K562 (cell line): Measurements from ENCODE around the gene ROBO1. TPM values are rescaled to one million over a fixed set of nuclear protein-coding genes. Genes with fewer than 3 reads are reported as not detected.

ENCODE experiments used
- ATAC-seq: fragments of 200-7000 bp; cut with Tn5 transposase; 3 replicates; pipeline ENCODE4 v1.9.1; 2020; ENCODE audit warnings: moderate library complexity
- BruUV-seq: library from RNA; stranded (reverse); fragments of 400-500 nt; replicated peaks from 2 replicates; lab custom pipeline; 2021; lab: Mats Ljungman, UMichigan
- CTCF ChIA-PET: fragments of 300-600 bp; formaldehyde crosslinking; extraction: SDS; loops from one replicate; lab custom pipeline; 2021; ENCODE audit warnings: low intra/inter-chr PET ratio; lab: Yijun Ruan, JAX
- POLR2A ChIA-PET: fragments of 300-600, 350-650 bp; sonication (Branson Sonifier 250); formaldehyde crosslinking; extraction: SDS; loops from one replicate; lab custom pipeline; 2021; ENCODE audit warnings: antibody characterized with exemption, inconsistent platforms; lab: Yijun Ruan, JAX
- DNase-seq, 4 experiments: peaks; one replicate each; pipeline versions ENCODE4 v3.0.0 to v3.0.0-alpha.2; 2011 to 2018; ENCODE audit warnings: low spot score in 3 of 4, mixed read lengths in 3 of 4; ENCODE audit errors: extremely low read depth in 1 of 4
- FAIRE-seq: peaks from 2 replicates; lab custom pipeline; 2011; peaks lifted over from hg19 to GRCh38; lab: Jason Lieb, UNC
- H2AFZ ChIP-seq: 2 replicates; pipeline ENCODE4 v1.6.0; 2011; ENCODE audit warnings: low read depth, low read length, control low read depth, inconsistent platforms
- H3K27ac ChIP-seq: fragments of 200-600 bp; 3 replicates; pipeline ENCODE4 v1.8.0; 2011; ENCODE audit warnings: low read depth, mild to moderate bottlenecking, control low read depth, inconsistent platforms, low read length, moderate library complexity, mixed read lengths; ENCODE audit errors: extremely low read depth
- H3K27me3 ChIP-seq, 2 experiments: fragments of 300-600 bp in 1 of 2; 2 replicates in 1 of 2; 3 replicates in 1 of 2; pipeline versions ENCODE4 v1.6.0 to v1.8.0; 2011; ENCODE audit warnings: inconsistent platforms in 2 of 2, low read length in 2 of 2, mild to moderate bottlenecking in 1 of 2, mixed read lengths in 1 of 2, moderate library complexity in 1 of 2; ENCODE audit not compliant: control insufficient read depth in 2 of 2, insufficient read depth in 2 of 2
- H3K36me3 ChIP-seq: fragments of 300-600 bp; 3 replicates; pipeline ENCODE4 v1.8.0; 2011; ENCODE audit warnings: mild to moderate bottlenecking, low read length, inconsistent platforms; ENCODE audit not compliant: control insufficient read depth, insufficient read depth
- H3K4me1 ChIP-seq, 2 experiments: fragments of 200-600 bp in 1 of 2; replicated peaks in 1 of 2; 2 replicates in 1 of 2; 3 replicates in 1 of 2; pipeline versions ENCODE4 v1.5.1 to v1.8.0; 2011; ENCODE audit warnings: inconsistent platforms in 2 of 2, low read length in 2 of 2, mild to moderate bottlenecking in 1 of 2, mixed read lengths in 1 of 2, moderate library complexity in 1 of 2; ENCODE audit not compliant: control insufficient read depth in 2 of 2, insufficient read depth in 2 of 2
- H3K4me2 ChIP-seq: 2 replicates; pipeline ENCODE4 v1.6.1; 2011; ENCODE audit warnings: low read length, control low read depth, inconsistent platforms, mixed read lengths; ENCODE audit not compliant: insufficient read depth
- H3K4me3 ChIP-seq: fragments of 200-600 bp; sonication (generic), shearing (Covaris generic); 2 replicates; pipeline ENCODE4 v1.5.1; 2016; ENCODE audit warnings: control low read depth, inconsistent platforms
- H3K79me2 ChIP-seq: fragments of 200-600 bp; 3 replicates; pipeline ENCODE4 v1.8.0; 2011; ENCODE audit warnings: low read length, inconsistent platforms; ENCODE audit not compliant: control insufficient read depth, insufficient read depth
- H3K9ac ChIP-seq, 2 experiments: 2 replicates each; pipeline versions ENCODE4 v1.6.0 to v1.6.1; 2011; ENCODE audit warnings: low read depth in 2 of 2, low read length in 2 of 2, control low read depth in 1 of 2, inconsistent platforms in 1 of 2, mild to moderate bottlenecking in 1 of 2, mixed read lengths in 1 of 2; ENCODE audit not compliant: insufficient read depth in 1 of 2
- H3K9me1 ChIP-seq: one replicate; pipeline ENCODE4 v1.6.0; 2011; ENCODE audit warnings: inconsistent platforms, mild to moderate bottlenecking, low read length, moderate library complexity; ENCODE audit not compliant: control insufficient read depth, insufficient read depth
- H3K9me3 ChIP-seq: replicated peaks from 2 replicates; pipeline ENCODE4 v1.5.1; 2011; ENCODE audit warnings: low read depth, low read length, inconsistent platforms; ENCODE audit not compliant: control insufficient read depth, insufficient read depth
- H4K20me1 ChIP-seq: replicated peaks from 2 replicates; pipeline ENCODE4 v1.6.1; 2011; ENCODE audit warnings: low read length, inconsistent platforms, mixed read lengths; ENCODE audit not compliant: control insufficient read depth, insufficient read depth
- FOXK1 ChIP-seq: sonication (generic); formaldehyde crosslinking; IDR thresholded peaks from 2 replicates; pipeline ENCODE4 v1.8.0; 2022; ENCODE audit warnings: missing genetic modification reagents, mild to moderate bottlenecking, borderline replicate concordance
- NCOA2 ChIP-seq, 2 experiments: fragments of 450-650 bp; IDR thresholded peaks; 2 replicates each; pipeline ENCODE4 v1.6.1; 2018; ENCODE audit warnings: mild to moderate bottlenecking in 2 of 2, moderate library complexity in 1 of 2; ENCODE audit not compliant: partially characterized antibody in 2 of 2
- RAD51 ChIP-seq: fragments of 450-650 bp; IDR thresholded peaks from 2 replicates; pipeline ENCODE4 v1.7.1; 2016; ENCODE audit warnings: low read depth, mild to moderate bottlenecking, borderline replicate concordance
- RFX5 ChIP-seq: IDR thresholded peaks from 2 replicates; pipeline ENCODE4 v1.6.1; 2011; ENCODE audit warnings: low read depth, mild to moderate bottlenecking, improper control_type of control experiment, low read length
- SRSF7 ChIP-seq: fragments of 200-400 bp; formaldehyde crosslinking; optimal IDR thresholded peaks from 2 replicates; pipeline ENCODE3; 2017; ENCODE audit warnings: mild to moderate bottlenecking, low read depth, low read length
- ZNF174 ChIP-seq: fragments of 250-450 bp; sonication (Bioruptor Pico); IDR thresholded peaks from 2 replicates; pipeline ENCODE4 v1.4.0; 2020; ENCODE audit warnings: mild to moderate bottlenecking
- WGBS: fragments of 100-300 bp; shearing (Covaris generic); methylation state at CpG from one replicate; pipeline ENCODE4 v1.1.6; 2016; ENCODE audit warnings: low coverage, mixed read lengths; ENCODE audit not compliant: insufficient coverage; ENCODE audit errors: missing lambda C conversion rate; 5-methylcytosine and 5-hydroxymethylcytosine counted together
- in situ Hi-C: fragments of 300-500 bp; cut with MboI; formaldehyde crosslinking; loops from 4 replicates; pipeline ENCODE4 v1.15.0; 2018; ENCODE audit warnings: inconsistent platforms, mixed read lengths
- intact Hi-C: fragments of 100-400 bp; cut with micrococcal nuclease; formaldehyde crosslinking; loops from 2 replicates; pipeline ENCODE4 v1.14.2; 2022
- polyA plus RNA-seq, 8 experiments: library from polyadenylated mRNA; depleted of rRNA in 4 of 8; stranded (reverse) in 5 of 8; unstranded in 3 of 8; fragments of >200 nt; fragmentation: Nextera tagmentation in 2 of 8; fragmentation: Illumina TruSeq in 1 of 8; extraction: Ambion mirVana in 2 of 8; extraction: Trizol in 1 of 8; gene quantifications; 2 replicates each; pipeline versions ENCODE4 v1.2.1 to v1.2.3, GENCODE V29; 2011 to 2014; ENCODE audit warnings: inconsistent platforms in 1 of 8, missing spikeins in 1 of 8
- total RNA-seq, 7 experiments: library from RNA; depleted of rRNA in 6 of 7; stranded (reverse); fragments of >200 nt in 6 of 7; fragmentation: Illumina TruSeq in 2 of 7; extraction: Trizol in 2 of 7; gene quantifications; 2 replicates each; pipeline versions ENCODE4 v1.2.1 to v1.2.3, GENCODE V29; 2011 to 2021; ENCODE audit warnings: low replicate concordance in 1 of 7
- TF ChIP-seq, protein P1 (sequence below): fragments of 250-450 bp; sonication (Bioruptor Pico); IDR thresholded peaks from 2 replicates; pipeline ENCODE4 v1.8.0; 2021; ENCODE audit warnings: moderate library complexity, mild to moderate bottlenecking, inconsistent platforms
- TF ChIP-seq, protein P2 (sequence below): sonication (generic); formaldehyde crosslinking; IDR thresholded peaks from 2 replicates; pipeline ENCODE4 v1.8.1; 2023; ENCODE audit warnings: mild to moderate bottlenecking, missing genetic modification reagents
- TF ChIP-seq, protein P3 (sequence below): fragments of 450-650 bp; IDR thresholded peaks from 2 replicates; pipeline ENCODE4 v1.6.1; 2014; ENCODE audit warnings: low read depth, mild to moderate bottlenecking, moderate library complexity, borderline replicate concordance
- TF ChIP-seq, protein P4 (sequence below): sonication (generic); formaldehyde crosslinking; IDR thresholded peaks from 2 replicates; pipeline ENCODE4 v1.8.1; 2023; ENCODE audit warnings: mild to moderate bottlenecking, missing genetic modification reagents

The ROBO1 gene
- total and polyA plus RNA-seq, 9 of the 15 experiments (the other 6 are each of a cell fraction or from before 2014, with no cell fraction given): 0.01 to 0.53 (median 0.17) TPM; not detected in 5

DNA sequence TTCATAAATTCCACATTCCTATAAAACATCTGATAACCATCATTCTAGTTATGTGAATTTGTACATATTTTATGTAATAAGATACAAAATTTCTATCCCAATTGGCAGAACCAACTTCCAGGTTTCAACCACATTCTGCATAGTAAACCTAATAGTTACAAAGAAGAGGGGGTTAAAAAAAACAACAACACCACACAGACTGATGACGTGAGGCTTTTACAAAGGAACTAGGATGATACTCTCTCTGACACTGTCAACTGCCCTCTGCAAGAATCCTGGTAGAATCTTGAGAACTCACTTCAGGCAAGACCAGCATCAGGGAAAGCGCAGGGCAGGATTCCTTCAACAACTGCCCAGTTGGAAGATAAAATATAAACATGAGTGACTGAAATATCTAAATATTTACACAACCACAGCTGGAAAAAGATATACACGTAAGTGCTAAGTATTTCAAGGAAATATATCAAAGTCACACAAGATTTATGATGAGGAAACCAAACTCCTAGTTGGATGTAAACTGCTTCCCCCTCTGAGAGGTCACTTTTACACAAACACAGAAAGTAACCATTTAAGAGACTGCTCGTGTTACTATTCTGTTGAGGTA, 816.4 kb downstream of the ROBO1 start:
- BruUV-seq: no TSS peak
- DNase-seq: no peak
- H3K4me2 ChIP-seq: no peak overlapping the region

DNA sequence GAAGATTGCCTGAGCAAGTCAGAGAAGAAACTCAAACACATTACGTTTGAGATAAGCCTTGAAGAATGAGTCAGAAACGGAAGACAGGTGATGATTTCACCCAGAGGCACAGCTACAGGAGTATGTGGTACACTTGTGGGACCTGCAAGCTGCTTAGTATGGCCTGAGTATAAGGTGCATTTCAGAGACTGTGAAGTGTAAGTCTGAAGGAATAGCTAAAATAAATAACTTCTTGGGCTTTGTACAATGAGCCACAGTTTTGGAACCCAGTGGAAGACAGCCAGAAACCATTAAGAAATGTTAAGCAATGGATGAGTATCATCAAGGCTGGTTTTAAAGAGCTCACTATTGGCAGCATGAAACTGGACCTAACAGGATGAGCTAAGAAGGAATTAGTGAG, 826.2 kb downstream of the ROBO1 start:
- ChIA-PET POLR2A (no interaction called here), CTCF (no interaction called here)
- H3K79me2 ChIP-seq: no peaks in the 10 kb centered on the region
- no peak for ATAC-seq
- in situ Hi-C loops: no loop called here
- no peaks in the 10 kb centered on the region for H4K20me1 ChIP-seq
- H3K36me3 ChIP-seq: no peaks in the 10 kb centered on the region
- H3K4me2 ChIP-seq: no peak overlapping the region
- DNase-seq: no peak
- H3K27ac ChIP-seq: no peak overlapping the region
- no peaks in the 10 kb centered on the region for H3K9me1 ChIP-seq
- FAIRE-seq: no peak
- no TSS peak for BruUV-seq
- no peaks in the 10 kb centered on the region; the same call in 1 of the 2 replicates for H3K9me3 ChIP-seq
- no peak overlapping the region for H3K4me3 ChIP-seq
- no peaks in the 10 kb centered on the region for H3K27me3 ChIP-seq
- H3K9ac ChIP-seq: no peak overlapping the region
- no peak overlapping the region for H2AFZ ChIP-seq
- no peaks in the 10 kb centered on the region for H3K4me1 ChIP-seq
- intact Hi-C loops: no loop called here
- 0% methylated on average over 2 of the region's 2 CpGs for WGBS
- TF ChIP-seq FOXK1 (CRISPR knock-in tag): no peak
- TF ChIP-seq, protein P1, sequence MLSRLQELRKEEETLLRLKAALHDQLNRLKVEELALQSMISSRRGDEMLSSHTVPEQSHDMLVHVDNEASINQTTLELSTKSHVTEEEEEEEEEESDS (CRISPR knock-in tag): no peak
- TF ChIP-seq, protein P2, sequence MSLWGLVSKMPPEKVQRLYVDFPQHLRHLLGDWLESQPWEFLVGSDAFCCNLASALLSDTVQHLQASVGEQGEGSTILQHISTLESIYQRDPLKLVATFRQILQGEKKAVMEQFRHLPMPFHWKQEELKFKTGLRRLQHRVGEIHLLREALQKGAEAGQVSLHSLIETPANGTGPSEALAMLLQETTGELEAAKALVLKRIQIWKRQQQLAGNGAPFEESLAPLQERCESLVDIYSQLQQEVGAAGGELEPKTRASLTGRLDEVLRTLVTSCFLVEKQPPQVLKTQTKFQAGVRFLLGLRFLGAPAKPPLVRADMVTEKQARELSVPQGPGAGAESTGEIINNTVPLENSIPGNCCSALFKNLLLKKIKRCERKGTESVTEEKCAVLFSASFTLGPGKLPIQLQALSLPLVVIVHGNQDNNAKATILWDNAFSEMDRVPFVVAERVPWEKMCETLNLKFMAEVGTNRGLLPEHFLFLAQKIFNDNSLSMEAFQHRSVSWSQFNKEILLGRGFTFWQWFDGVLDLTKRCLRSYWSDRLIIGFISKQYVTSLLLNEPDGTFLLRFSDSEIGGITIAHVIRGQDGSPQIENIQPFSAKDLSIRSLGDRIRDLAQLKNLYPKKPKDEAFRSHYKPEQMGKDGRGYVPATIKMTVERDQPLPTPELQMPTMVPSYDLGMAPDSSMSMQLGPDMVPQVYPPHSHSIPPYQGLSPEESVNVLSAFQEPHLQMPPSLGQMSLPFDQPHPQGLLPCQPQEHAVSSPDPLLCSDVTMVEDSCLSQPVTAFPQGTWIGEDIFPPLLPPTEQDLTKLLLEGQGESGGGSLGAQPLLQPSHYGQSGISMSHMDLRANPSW: no peak
- no peak for TF ChIP-seq NCOA2 (IDR thresholded peaks at IDR 0.05; ENCODE audit: partially characterized antibody in 2 of 2)
- TF ChIP-seq, protein P3, sequence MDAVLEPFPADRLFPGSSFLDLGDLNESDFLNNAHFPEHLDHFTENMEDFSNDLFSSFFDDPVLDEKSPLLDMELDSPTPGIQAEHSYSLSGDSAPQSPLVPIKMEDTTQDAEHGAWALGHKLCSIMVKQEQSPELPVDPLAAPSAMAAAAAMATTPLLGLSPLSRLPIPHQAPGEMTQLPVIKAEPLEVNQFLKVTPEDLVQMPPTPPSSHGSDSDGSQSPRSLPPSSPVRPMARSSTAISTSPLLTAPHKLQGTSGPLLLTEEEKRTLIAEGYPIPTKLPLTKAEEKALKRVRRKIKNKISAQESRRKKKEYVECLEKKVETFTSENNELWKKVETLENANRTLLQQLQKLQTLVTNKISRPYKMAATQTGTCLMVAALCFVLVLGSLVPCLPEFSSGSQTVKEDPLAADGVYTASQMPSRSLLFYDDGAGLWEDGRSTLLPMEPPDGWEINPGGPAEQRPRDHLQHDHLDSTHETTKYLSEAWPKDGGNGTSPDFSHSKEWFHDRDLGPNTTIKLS: no peak
- TF ChIP-seq, protein P4, sequence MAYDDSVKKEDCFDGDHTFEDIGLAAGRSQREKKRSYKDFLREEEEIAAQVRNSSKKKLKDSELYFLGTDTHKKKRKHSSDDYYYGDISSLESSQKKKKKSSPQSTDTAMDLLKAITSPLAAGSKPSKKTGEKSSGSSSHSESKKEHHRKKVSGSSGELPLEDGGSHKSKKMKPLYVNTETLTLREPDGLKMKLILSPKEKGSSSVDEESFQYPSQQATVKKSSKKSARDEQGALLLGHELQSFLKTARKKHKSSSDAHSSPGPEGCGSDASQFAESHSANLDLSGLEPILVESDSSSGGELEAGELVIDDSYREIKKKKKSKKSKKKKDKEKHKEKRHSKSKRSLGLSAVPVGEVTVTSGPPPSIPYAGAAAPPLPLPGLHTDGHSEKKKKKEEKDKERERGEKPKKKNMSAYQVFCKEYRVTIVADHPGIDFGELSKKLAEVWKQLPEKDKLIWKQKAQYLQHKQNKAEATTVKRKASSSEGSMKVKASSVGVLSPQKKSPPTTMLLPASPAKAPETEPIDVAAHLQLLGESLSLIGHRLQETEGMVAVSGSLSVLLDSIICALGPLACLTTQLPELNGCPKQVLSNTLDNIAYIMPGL: no peak
- no peak for TF ChIP-seq RAD51

More for the DNA sequence above, 816.4 kb downstream of the ROBO1 start:
- H3K4me3 ChIP-seq: no peak overlapping the region
- no peaks in the 10 kb centered on the region for H4K20me1 ChIP-seq
- H3K9ac ChIP-seq: no peak overlapping the region
- no peaks in the 10 kb centered on the region for H3K27me3 ChIP-seq
- intact Hi-C loops (no loop called here), in situ Hi-C loops (no loop called here)
- ChIA-PET CTCF (no interaction called here), POLR2A (no interaction called here)
- H3K27ac ChIP-seq: no peak overlapping the region
- no peaks in the 10 kb centered on the region for H3K79me2 ChIP-seq
- H3K9me3 ChIP-seq: no peaks in the 10 kb centered on the region
- no peak for TF ChIP-seq SRSF7
- no peak for TF ChIP-seq RFX5
- no peak for TF ChIP-seq ZNF174 (CRISPR knock-in tag)
- no peaks in the 10 kb centered on the region for H3K9me1 ChIP-seq
- H2AFZ ChIP-seq: no peak overlapping the region
- FAIRE-seq (no peak), ATAC-seq (no peak)
- no peaks in the 10 kb centered on the region for H3K4me1 ChIP-seq
- H3K36me3 ChIP-seq: no peaks in the 10 kb centered on the region
- WGBS: 0% methylated on average over 4 of the region's 4 CpGs
